GM12865 (cell line): ENCODE measurements around the gene DNALI1.

Experiments
- DNase-seq: peaks from one replicate; pipeline ENCODE4 v3.0.0; 2010; ENCODE audit warnings: low read depth
- H3K4me3 ChIP-seq: 2 replicates; pipeline ENCODE4 v1.5.1; 2011; ENCODE audit warnings: mild to moderate bottlenecking, low read depth, low read length, control low read depth
- TF ChIP-seq, protein P1 (sequence below): IDR thresholded peaks from 2 replicates; pipeline ENCODE4 v1.5.1; 2011; ENCODE audit warnings: low read length, control low read depth, low read depth, inconsistent platforms; ENCODE audit not compliant: insufficient read depth; ENCODE audit errors: missing control alignments

The DNALI1 gene

DNA sequence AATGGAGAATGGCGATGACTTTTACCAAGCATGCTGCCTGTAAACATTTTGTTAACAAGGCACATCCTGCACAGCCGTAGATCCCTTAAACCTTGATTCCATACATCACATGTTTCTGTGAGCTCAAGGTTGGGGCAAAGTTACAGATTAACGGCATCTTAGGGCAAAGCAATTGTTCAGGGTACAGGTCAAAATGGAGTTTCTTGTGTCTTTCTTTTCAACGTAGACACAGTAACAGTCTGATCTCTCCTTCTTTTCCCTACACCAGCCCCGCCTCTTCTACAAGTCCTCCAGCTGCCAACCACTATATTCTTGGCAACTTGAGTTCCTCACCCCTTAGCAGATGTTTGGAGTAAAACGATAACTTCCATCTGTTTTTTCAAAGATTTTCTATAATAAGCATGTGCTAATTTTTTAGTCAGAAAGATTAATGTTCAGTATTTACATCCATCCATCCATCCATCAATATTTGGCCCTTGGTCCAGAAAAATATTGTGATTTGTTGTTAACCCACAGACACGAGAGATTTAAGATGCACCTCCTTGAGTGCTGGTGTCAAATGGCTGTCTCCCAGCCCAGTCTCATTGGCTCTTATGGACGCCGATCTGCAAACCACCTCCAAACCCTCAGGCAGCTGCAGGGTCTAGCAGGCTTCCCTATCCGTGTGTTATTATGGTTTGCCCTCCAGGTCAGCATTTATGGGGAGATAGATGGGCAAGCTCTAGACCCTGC, 3.8 kb downstream of the DNALI1 start:
- no peak for DNase-seq

DNA sequence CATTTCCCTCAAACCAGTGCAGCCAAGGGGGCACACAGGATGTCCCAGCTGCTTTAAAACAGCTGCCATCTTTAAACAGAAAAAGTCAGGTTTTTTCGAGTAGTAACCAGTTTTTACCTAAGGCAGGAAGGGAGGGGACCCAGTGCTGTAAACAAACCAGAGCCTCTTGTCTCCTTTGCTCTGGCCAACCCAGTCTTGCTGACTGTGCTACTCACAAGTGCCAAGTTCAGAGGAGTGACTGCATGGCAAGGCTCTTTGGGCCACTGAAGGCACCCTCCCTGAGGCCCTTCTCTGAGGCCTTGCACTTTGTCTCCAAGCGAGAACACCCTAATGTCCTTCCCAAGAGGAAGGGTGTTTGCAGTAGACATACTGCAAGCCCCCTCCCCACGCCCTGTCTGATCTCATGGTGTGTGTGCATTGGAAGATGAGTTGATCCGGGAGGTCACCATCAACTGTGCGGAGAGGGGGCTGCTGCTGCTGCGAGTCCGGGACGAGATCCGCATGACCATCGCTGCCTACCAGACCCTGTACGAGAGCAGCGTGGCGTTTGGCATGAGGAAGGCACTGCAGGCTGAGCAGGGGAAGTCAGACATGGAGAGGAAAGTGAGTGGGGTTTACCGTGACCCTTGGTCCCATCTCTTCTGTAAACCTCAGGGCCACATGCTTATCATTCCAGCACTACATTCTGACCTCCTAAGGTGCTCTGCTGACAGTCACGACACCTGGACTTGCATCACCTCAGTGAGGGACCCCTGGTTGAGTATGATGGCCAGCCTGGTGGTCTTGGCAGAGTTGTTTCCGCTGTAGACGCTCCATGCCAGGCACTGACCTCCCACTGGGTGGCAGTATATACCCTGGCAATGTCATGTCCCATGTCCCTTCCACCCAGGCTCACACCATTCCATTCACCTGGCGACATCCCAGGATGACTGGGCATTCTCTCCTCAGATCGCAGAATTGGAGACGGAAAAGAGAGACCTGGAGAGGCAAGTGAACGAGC, 4.7 kb downstream of the DNALI1 start:
- TF ChIP-seq, protein P1, sequence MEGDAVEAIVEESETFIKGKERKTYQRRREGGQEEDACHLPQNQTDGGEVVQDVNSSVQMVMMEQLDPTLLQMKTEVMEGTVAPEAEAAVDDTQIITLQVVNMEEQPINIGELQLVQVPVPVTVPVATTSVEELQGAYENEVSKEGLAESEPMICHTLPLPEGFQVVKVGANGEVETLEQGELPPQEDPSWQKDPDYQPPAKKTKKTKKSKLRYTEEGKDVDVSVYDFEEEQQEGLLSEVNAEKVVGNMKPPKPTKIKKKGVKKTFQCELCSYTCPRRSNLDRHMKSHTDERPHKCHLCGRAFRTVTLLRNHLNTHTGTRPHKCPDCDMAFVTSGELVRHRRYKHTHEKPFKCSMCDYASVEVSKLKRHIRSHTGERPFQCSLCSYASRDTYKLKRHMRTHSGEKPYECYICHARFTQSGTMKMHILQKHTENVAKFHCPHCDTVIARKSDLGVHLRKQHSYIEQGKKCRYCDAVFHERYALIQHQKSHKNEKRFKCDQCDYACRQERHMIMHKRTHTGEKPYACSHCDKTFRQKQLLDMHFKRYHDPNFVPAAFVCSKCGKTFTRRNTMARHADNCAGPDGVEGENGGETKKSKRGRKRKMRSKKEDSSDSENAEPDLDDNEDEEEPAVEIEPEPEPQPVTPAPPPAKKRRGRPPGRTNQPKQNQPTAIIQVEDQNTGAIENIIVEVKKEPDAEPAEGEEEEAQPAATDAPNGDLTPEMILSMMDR, result peak; percentile 55
- peak; percentile 51 for DNase-seq
- H3K4me3 ChIP-seq, result no peak overlapping the region

More for the DNA sequence above, 3.8 kb downstream of the DNALI1 start:
- no peak overlapping the region for H3K4me3 ChIP-seq
- TF ChIP-seq, protein P1, result no peak

DNA sequence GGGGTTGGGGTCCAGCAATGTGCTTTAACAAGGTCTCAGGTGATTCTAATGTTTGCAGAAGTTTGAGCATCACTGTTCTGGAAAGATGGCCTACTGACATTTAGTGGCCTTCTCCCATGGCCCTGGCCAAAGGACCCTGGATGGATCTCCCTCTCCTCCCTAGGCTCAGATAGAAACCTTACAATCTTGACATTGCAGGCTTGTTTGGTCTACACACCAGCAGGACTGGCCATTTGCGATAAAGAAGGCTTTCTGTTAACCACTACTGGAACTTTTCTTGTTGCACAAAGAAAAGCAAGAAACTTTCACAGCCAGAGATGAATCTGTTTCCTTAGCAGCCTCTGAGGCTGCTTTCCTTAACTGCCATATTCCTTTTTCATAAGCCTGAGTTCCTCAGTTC, 6.2 kb downstream of the DNALI1 start:
- no peak for DNase-seq
- TF ChIP-seq, protein P1, result no peak
- no peak overlapping the region for H3K4me3 ChIP-seq

DNA sequence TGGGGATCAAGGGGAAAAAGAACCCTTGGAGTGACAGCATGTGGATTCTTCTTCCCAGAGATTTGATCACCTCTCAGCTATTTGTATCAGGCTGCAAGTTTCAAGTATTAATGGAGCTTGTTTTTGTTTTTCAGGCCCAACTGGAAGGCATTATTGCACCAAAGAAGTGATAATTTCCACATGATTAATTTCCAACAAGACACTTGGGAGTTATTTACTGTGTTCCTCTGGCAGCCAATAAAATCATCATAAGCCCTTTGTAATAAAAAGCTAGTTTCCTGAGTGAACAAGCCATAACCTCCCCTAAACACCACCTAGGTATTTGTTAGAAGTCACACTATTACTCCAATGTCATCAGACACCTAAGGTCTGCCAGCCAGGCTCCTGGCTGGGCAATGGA, 8.2 kb downstream of the DNALI1 start:
- no peak for DNase-seq
- TF ChIP-seq, protein P1, result no peak
- no peak overlapping the region for H3K4me3 ChIP-seq

DNA sequence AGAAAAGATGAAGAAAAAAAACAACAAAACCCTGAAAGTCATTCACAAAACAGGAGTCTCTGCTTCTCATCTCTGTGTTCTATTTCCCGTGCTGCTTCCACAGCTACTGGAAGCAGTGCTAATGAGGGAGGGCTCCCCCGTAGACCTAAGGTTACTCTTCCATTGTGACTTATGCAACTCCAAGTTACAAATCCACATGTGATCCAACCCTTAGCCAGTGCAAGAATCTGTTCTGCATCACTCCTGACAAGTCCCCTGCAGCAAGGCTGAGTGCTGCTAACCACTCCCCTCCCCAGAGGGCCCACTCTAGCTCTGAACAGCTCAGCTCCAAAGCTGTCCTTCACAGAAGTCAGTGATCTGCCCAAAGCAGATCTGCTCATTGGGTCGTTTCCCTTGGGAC, 10.3 kb downstream of the DNALI1 start:
- TF ChIP-seq, protein P1, result no peak
- H3K4me3 ChIP-seq, result no peak overlapping the region
- no peak for DNase-seq

DNA sequence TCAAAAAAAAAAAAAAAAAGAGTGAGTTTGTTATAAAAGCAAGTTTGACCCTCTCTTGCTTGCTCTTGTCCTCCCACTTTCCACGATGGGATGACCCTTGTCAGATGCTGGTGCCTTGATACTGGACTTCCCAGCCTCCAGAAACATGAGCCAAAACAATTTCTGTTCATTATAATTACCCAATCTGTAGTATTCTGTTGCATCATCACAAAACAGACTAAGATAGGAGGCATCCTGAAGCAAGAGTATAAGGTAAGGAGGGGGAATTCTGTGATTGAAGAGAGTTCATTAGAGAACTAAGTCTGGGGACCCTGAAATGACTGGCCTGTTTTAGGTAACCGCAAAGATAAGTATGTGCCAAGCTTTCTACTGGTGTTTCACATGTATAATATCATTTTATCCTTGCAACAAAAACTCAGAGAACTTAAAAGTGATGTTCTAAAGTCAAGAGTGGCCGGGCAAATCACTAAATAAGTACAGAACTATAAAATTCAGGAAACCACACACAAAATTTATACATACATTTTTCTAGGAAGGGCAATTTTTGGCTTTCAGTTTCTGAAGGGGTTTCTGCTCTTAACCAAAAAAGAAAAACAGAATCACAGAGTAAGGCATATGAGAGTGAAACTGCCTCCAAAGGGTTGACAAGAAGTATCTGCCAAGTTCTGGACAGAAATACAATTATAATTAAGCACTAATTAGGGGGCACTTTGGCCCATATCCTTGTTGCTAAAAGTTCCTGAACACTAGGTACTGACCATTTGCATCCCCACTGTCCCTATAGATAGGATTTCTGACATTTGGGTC, 14.0 kb downstream of the DNALI1 start:
- DNase-seq, result no peak
- no peak overlapping the region for H3K4me3 ChIP-seq
- TF ChIP-seq, protein P1, result no peak
